Esophagus squamous epithelium (tissue), 5 donors: ENCODE results near the gene GPR3. TPM values are rescaled to one million over a fixed set of nuclear protein-coding genes. Genes with fewer than 3 reads are reported as not detected.
"Not testable (repeated sequence)": the region's sequence is repeated elsewhere in the genome, so short reads cannot be mapped to it uniquely, and the experiment has no call there.

ENCODE experiments used
- DNase-seq: peaks from one replicate; lab custom pipeline; 2025; lab: John Stamatoyannopoulos, UW
- H3K27ac ChIP-seq, 4 donors: fragments of 200-600 bp; sonication (generic); one replicate each; pipeline ENCODE4 v1.5.1; 2016 to 2019; ENCODE audit warnings: mild to moderate bottlenecking in 1 of 4
- H3K27me3 ChIP-seq, 4 donors: fragments of 200-600 bp; sonication (generic); 1 replicate in 3 of 4; 2 replicates in 1 of 4; pipeline versions ENCODE4 v1.5.1 to v1.6.0; 2017 to 2021; ENCODE audit warnings: antibody characterized with exemption in 1 of 4
- H3K36me3 ChIP-seq, 3 donors: fragments of 200-600 bp; sonication (generic); one replicate each; pipeline ENCODE4 v1.5.1; 2016 to 2019
- H3K4me1 ChIP-seq, 3 donors: fragments of 200-600 bp; sonication (generic); one replicate each; pipeline ENCODE4 v1.5.1; 2017 to 2019
- H3K4me3 ChIP-seq, 4 donors: fragments of 200-600 bp; sonication (generic); 1 replicate in 3 of 4; 2 replicates in 1 of 4; pipeline ENCODE4 v1.5.1; 2016 to 2019; ENCODE audit warnings: mild to moderate bottlenecking in 2 of 4, moderate library complexity in 1 of 4
- H3K9me3 ChIP-seq, 3 donors: fragments of 200-600 bp; sonication (generic); one replicate each; pipeline ENCODE4 v1.5.1; 2016 to 2019
- POLR2A ChIP-seq, 4 donors: fragments of 450-650 bp; IDR thresholded peaks; one replicate each; pipeline ENCODE4 v1.6.1; 2017; ENCODE audit warnings: antibody characterized with exemption in 4 of 4, mild to moderate bottlenecking in 4 of 4, moderate library complexity in 3 of 4
- WGBS, 2 donors: methylation state at CpG; one replicate each; pipeline ENCODE4 v1.1.5; 2018; 5-methylcytosine and 5-hydroxymethylcytosine counted together
- intact Hi-C: fragments of 100-400 bp; cut with DNase I; formaldehyde crosslinking; loops from one replicate; pipeline ENCODE4 v1.15.0; 2022
- total RNA-seq, 4 donors: library from RNA; depleted of rRNA; stranded (reverse); fragments of >200 nt; gene quantifications; one replicate each; pipeline ENCODE4 v1.1.0, GENCODE V29; 2016
- TF ChIP-seq, protein P1 (sequence below), 6 experiments: fragments of 450-650 bp in 4 of 6; fragments of 200-600 bp in 2 of 6; sonication (generic) in 2 of 6; IDR thresholded peaks; one replicate each; pipeline ENCODE4 v1.5.1; 2016 to 2019; ENCODE audit warnings: antibody characterized with exemption in 6 of 6, mild to moderate bottlenecking in 4 of 6, moderate library complexity in 4 of 6
- donor health status: DM: yes; HTN: yes; CAD: no.

Gene GPR3
- total RNA-seq, 4 donors from 2014 or later, result 0.38 TPM; not detected in 3

GRCh38 chr1:27383039-27383605, 9.3 kb upstream of the GPR3 start, which contains the start of gene CD164L2:
TSS of gene CD164L2 (minus strand) at chr1:27383333. CDS start at chr1:27383239, 94 bp downstream.
- peaks cover 26 to 56% (median 31%) of the 10 kb centered on the region in 3 donors for H3K4me1 ChIP-seq
- H3K4me3 ChIP-seq, result peak within 1 kb of the TSS; percentile 51 to 64 (median 56)
- DNase-seq, result no peak
- H3K9me3 ChIP-seq, result no peaks in the 10 kb centered on the region
- intact Hi-C loops, result no loop called here
- WGBS, 2 donors, result 28 to 100% methylated on average over 1 to 5 of the region's 43 CpGs
- peaks cover 0 to 12% (median 0%) of the 10 kb centered on the region in 4 donors for H3K27me3 ChIP-seq
- peak within 1 kb of the TSS; percentile 78 to 87 (median 84) for H3K27ac ChIP-seq
- TF ChIP-seq, protein P1, sequence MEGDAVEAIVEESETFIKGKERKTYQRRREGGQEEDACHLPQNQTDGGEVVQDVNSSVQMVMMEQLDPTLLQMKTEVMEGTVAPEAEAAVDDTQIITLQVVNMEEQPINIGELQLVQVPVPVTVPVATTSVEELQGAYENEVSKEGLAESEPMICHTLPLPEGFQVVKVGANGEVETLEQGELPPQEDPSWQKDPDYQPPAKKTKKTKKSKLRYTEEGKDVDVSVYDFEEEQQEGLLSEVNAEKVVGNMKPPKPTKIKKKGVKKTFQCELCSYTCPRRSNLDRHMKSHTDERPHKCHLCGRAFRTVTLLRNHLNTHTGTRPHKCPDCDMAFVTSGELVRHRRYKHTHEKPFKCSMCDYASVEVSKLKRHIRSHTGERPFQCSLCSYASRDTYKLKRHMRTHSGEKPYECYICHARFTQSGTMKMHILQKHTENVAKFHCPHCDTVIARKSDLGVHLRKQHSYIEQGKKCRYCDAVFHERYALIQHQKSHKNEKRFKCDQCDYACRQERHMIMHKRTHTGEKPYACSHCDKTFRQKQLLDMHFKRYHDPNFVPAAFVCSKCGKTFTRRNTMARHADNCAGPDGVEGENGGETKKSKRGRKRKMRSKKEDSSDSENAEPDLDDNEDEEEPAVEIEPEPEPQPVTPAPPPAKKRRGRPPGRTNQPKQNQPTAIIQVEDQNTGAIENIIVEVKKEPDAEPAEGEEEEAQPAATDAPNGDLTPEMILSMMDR (IDR thresholded peaks at IDR 0.05), result no peak
- TF ChIP-seq POLR2A (IDR thresholded peaks at IDR 0.05), result peak in 1 of 4 donors; percentile 27
- H3K36me3 ChIP-seq, result no peaks in the 10 kb centered on the region

GRCh38 chr1:27383661-27384060, 8.8 kb upstream of the GPR3 start:
- H3K27ac ChIP-seq, result peak overlapping the region in 2 of 4 donors; percentile 82 to 87
- peaks cover 26 to 56% (median 31%) of the 10 kb centered on the region in 3 donors for H3K4me1 ChIP-seq
- no peak for TF ChIP-seq POLR2A (IDR thresholded peaks at IDR 0.05)
- TF ChIP-seq, protein P1 (IDR thresholded peaks at IDR 0.05), result no peak
- intact Hi-C loops, result no loop called here
- WGBS, 2 donors, result 79 to 82% methylated on average over 13 of the region's 13 CpGs
- DNase-seq, result no peak
- H3K4me3 ChIP-seq, result no peak overlapping the region
- no peaks in the 10 kb centered on the region for H3K36me3 ChIP-seq
- peaks cover 0 to 12% (median 0%) of the 10 kb centered on the region in 4 donors for H3K27me3 ChIP-seq
- H3K9me3 ChIP-seq, result no peaks in the 10 kb centered on the region

DNA sequence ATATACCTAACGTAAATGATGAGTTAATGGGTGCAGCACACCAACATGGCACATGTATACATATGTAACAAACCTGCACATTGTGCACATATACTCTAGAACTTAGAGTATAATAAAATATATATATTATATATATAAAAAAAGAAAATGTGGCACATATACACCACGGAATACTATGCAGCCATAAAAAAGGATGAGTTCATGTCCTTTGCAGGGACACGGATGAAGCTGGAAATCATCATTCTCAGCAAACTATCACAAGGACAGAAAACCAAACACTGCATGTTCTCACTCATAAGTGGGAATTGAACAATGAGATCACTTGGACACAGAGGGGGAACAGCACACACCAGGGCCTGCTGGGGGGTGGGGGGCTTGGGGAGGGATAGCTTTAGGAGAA, 7.6 kb upstream of the GPR3 start:
- intact Hi-C loops, H3K27ac ChIP-seq, H3K36me3 ChIP-seq, H3K9me3 ChIP-seq, H3K4me3 ChIP-seq, DNase-seq: not testable (repeated sequence)
- peaks cover 15 to 47% (median 23%) of the 10 kb centered on the region in 3 donors for H3K4me1 ChIP-seq
- peaks cover 0 to 12% (median 0%) of the 10 kb centered on the region in 4 donors for H3K27me3 ChIP-seq
- WGBS, 2 donors, result 96 to 100% methylated on average over 3 of the region's 3 CpGs

GRCh38 chr1:27388337-27389005, 4.0 kb upstream of the GPR3 start:
- Histone ChIP-seq H3K9me3 (no peaks in the 10 kb centered on the region), H3K4me3 (no peak overlapping the region), H3K4me1 (peaks cover 14 to 35% (median 15%) of the 10 kb centered on the region in 3 donors), H3K27me3 (no peaks in the 10 kb centered on the region), H3K36me3 (no peaks in the 10 kb centered on the region), H3K27ac (peak overlapping the region in 1 of 4 donors; percentile 17)
- intact Hi-C loops, result no loop called here
- 38 to 43% methylated on average over 5 of the region's 5 CpGs for WGBS, 2 donors
- TF ChIP-seq, protein P1 (IDR thresholded peaks at IDR 0.05), result peak; percentile 92 to 97 (median 94)
- no peak for TF ChIP-seq POLR2A (IDR thresholded peaks at IDR 0.05)
- no peak for DNase-seq

DNA sequence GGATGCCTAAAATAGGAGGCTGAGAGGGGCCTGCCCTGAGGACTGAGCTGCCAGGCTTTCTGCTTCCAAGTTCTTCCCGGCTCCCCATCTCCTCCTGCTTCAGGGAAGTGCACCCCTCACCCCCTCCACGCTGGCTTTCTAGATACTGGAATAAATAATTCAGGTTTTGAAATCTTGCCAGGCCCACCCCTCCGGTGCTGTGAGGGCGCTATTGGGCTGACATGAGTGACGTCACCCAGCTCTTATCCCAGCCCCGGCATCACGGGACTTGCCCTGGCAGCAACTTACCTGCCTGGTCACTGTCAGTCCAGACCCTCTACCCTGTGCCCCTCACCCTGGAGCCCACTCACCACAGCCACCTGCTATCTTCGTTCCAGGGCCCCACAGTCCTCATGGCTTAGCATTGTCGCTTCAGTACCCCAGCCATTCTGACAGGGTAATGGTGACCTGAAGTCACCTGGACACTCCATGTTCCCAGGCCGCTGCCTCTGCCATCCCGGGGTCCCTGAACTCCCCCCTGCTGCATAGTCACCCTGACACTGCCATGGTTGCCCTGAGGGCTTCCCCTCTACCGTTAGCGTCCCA, 819 bp upstream of the GPR3 start:
- Histone ChIP-seq H3K27me3 (no peaks in the 10 kb centered on the region), H3K4me1 (peaks cover 19 to 46% (median 19%) of the 10 kb centered on the region in 3 donors), H3K9me3 (no peaks in the 10 kb centered on the region), H3K27ac (peak overlapping the region; percentile 24 to 75 (median 57)), H3K36me3 (no peaks in the 10 kb centered on the region), H3K4me3 (peak overlapping the region in 3 of 4 donors; percentile 43 to 68 (median 50))
- DNase-seq, result no peak
- TF ChIP-seq, protein P1 (IDR thresholded peaks at IDR 0.05), result no peak
- no peak for TF ChIP-seq POLR2A (IDR thresholded peaks at IDR 0.05)
- WGBS, 2 donors, result 4 to 7% methylated on average over 10 of the region's 13 CpGs
- intact Hi-C loops, result loop anchor here (5.0 to 10.0 kb wide), 4 partner anchors 34 to 289 kb away; no protein-coding TSS in a partner anchor
